NCI-H1436 treated with DMSO at 0.1 percent for 48 hours (cell line): ENCODE results near the gene CUX1.

ENCODE experiments used
- DNase-seq: peaks from one replicate; lab custom pipeline; 2025; lab: John Stamatoyannopoulos, UW

CUX1 gene

GRCh38 chr7:101957744-101958525 lies 140.5 kb downstream of the CUX1 start:
- no peak for DNase-seq

GRCh38 chr7:101959342-101959741 lies 141.9 kb downstream of the CUX1 start:
- no peak for DNase-seq

- DNase-seq = no peak
Observed at GRCh38 chr7:101959829-101960228, 142.4 kb downstream of the CUX1 start.

- no peak for DNase-seq
Observed at GRCh38 chr7:101960323-101960722, 142.9 kb downstream of the CUX1 start.

GRCh38 chr7:101960985-101961708 lies 143.7 kb downstream of the CUX1 start:
- no peak for DNase-seq

- DNase-seq = no peak
Observed at GRCh38 chr7:101961811-101962210, 144.4 kb downstream of the CUX1 start.

GRCh38 chr7:101963693-101964092 lies 146.3 kb downstream of the CUX1 start:
- DNase-seq = no peak

- DNase-seq = no peak
Observed at GRCh38 chr7:101964680-101965452, 147.4 kb downstream of the CUX1 start.

- DNase-seq = no peak
Observed at GRCh38 chr7:101968720-101969466, 151.5 kb downstream of the CUX1 start.

- no peak for DNase-seq
Observed at GRCh38 chr7:101969997-101970585, 152.7 kb downstream of the CUX1 start.

- no peak for DNase-seq
Observed at GRCh38 chr7:101970801-101971200, 153.4 kb downstream of the CUX1 start.

- no peak for DNase-seq
Observed at GRCh38 chr7:101971457-101971856, 154.0 kb downstream of the CUX1 start.

- no peak for DNase-seq
Observed at GRCh38 chr7:101972627-101973026, 155.2 kb downstream of the CUX1 start.

GRCh38 chr7:101973130-101973529 lies 155.7 kb downstream of the CUX1 start:
- DNase-seq = no peak

- no peak for DNase-seq
Observed at GRCh38 chr7:101974393-101974792, 157.0 kb downstream of the CUX1 start.

GRCh38 chr7:101975046-101975445 lies 157.6 kb downstream of the CUX1 start:
- no peak for DNase-seq

- DNase-seq = no peak
Observed at GRCh38 chr7:101976411-101976810, 159.0 kb downstream of the CUX1 start.

- DNase-seq = no peak
Observed at GRCh38 chr7:101977249-101977648, 159.8 kb downstream of the CUX1 start.

GRCh38 chr7:101978683-101979082 lies 161.3 kb downstream of the CUX1 start:
- no peak for DNase-seq

- no peak for DNase-seq
Observed at GRCh38 chr7:101983147-101983811, 165.9 kb downstream of the CUX1 start.
